ENCODE measurements around the gene ZNF485. TPM values are rescaled to one million over a fixed set of nuclear protein-coding genes. Genes with fewer than 3 reads are reported as not detected.

Gene ZNF485
- total RNA-seq, 2 donors from 2014 or later: 9.6 to 9.9 TPM

DNA sequence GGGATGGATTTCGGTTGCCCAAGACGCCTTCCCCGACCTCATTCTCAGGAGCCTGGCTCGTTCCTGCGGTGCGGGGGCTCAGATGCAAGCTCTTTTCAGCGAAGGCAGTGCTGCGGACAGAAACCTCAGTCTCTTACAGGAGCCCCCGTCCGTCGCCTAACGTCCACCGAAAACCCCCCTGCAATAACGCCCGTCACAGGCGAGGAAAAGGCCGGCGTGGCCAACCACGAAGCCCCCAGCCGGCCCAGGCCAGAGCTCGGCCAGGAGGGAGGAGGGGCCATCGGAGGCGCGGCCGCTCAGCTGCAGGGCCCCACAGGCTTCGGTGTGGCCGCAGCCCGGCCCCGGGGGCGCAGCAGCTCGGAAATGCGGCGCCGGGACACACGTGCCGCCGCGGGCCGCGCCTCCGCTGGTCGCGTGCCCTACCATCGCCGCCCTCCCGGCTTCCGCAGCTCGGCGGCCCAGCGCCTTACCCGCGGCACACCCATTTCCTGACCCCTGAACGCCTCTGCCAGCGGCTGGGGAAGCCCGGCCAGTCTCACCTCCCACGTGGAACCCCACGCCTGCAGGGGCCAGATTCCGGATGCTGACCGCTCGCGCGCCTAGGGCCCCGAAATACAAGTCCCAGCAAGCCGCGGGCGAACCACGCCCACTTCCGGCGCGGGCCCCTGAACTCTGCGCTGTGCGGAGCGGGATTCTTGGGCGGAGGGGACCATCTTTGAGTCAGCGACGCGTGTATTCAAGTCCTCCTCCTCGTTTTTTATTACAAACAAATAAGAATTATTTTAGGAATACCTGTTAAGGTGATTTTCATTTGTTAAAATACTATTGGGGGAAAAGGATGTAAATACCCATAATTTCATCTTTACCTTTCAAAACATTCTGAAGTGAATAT, 32.0 kb upstream of the ZNF485 start, which contains the start of gene ZNF239:
Gene ZNF239, minus strand, starts transcription at position 616 of the 892 bp plus-strand sequence. CDS start 16,537 bp downstream, outside the sequence.
- peak in 2 of 3 donors; percentile 30 to 35 for TF ChIP-seq POLR2A (IDR thresholded peaks at IDR 0.05)
- TF ChIP-seq, protein P1, sequence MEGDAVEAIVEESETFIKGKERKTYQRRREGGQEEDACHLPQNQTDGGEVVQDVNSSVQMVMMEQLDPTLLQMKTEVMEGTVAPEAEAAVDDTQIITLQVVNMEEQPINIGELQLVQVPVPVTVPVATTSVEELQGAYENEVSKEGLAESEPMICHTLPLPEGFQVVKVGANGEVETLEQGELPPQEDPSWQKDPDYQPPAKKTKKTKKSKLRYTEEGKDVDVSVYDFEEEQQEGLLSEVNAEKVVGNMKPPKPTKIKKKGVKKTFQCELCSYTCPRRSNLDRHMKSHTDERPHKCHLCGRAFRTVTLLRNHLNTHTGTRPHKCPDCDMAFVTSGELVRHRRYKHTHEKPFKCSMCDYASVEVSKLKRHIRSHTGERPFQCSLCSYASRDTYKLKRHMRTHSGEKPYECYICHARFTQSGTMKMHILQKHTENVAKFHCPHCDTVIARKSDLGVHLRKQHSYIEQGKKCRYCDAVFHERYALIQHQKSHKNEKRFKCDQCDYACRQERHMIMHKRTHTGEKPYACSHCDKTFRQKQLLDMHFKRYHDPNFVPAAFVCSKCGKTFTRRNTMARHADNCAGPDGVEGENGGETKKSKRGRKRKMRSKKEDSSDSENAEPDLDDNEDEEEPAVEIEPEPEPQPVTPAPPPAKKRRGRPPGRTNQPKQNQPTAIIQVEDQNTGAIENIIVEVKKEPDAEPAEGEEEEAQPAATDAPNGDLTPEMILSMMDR (IDR thresholded peaks at IDR 0.05): peak in 1 of 7 experiments; percentile 10
- DNase-seq (peak; percentile 81 to 89 (median 86)), ATAC-seq (peak; percentile 96)
- WGBS, 2 donors: 3 to 11% methylated on average over 24 to 66 of the region's 78 CpGs
- Histone ChIP-seq H3K36me3 (replicated peaks in 1 of 2; ENCODE audit: insufficient read depth in 1 of 2, low read depth in 2 of 2) (no peaks in the 10 kb centered on the region), H3K27me3 (no peaks in the 10 kb centered on the region), H3K4me1 (peaks cover 16% of the 10 kb centered on the region), H3K4me3 (peak within 1 kb of the TSS; percentile 38 to 46), H3K9me3 (no peaks in the 10 kb centered on the region), H3K27ac (peak within 1 kb of the TSS in 3 of 4 donors; percentile 48 to 63 (median 60))
- intact Hi-C loops (cut with DNase I): no loop called here

DNA sequence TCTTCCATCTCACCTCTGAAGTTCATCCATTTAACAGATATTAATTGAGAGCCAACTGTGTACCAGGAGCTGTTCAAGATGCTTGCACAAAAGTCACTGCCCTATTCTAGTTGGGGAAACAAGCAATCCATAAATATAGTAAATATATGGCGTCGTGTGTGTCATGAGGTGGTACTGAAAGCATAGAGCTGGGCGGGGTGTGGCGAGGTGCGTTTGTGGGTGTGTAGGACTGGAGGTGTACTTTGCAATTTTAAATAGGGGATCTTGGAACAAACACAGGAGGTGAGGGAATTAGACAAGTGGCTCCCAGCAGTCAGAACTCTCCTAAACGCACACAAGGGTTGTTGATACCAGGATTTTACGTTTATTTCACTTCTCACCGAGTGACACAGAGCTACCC, 31.3 kb upstream of the ZNF485 start:
- TF ChIP-seq, protein P1 (IDR thresholded peaks at IDR 0.05): no peak
- TF ChIP-seq POLR2A (IDR thresholded peaks at IDR 0.05): no peak
- Histone ChIP-seq H3K9me3 (no peaks in the 10 kb centered on the region), H3K36me3 (replicated peaks in 1 of 2; ENCODE audit: insufficient read depth in 1 of 2, low read depth in 2 of 2) (no peaks in the 10 kb centered on the region), H3K4me3 (peak overlapping the region in 1 of 2 donors; percentile 38), H3K27me3 (no peaks in the 10 kb centered on the region), H3K4me1 (peaks cover 16% of the 10 kb centered on the region), H3K27ac (no peak overlapping the region)
- intact Hi-C loops (cut with DNase I): no loop called here
- WGBS, 2 donors: 78 to 88% methylated on average over 8 of the region's 8 CpGs
- ATAC-seq (no peak), DNase-seq (no peak)

DNA sequence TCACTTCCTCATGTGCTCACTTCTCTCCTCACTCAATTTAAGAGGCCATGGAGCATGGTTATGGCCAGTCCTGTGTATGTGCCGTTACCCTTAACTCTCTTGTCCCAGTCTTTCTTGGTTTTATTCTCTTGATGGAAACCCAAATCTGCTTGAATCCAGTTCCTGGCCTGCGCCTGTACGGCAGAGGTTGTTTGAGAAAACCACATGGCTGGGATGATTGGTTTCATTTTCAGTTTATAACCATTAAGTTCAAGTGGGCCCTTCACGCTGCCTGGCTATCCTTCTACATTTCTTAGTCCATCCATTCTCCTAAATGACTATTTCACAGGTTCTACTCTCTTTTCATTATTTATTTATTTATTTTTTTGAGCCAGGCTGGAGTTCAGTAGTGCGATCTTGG, 30.2 kb upstream of the ZNF485 start:
- no peaks in the 10 kb centered on the region for H3K9me3 ChIP-seq
- no peaks in the 10 kb centered on the region for H3K36me3 ChIP-seq (replicated peaks in 1 of 2; ENCODE audit: insufficient read depth in 1 of 2, low read depth in 2 of 2)
- TF ChIP-seq POLR2A (IDR thresholded peaks at IDR 0.05): no peak
- TF ChIP-seq, protein P1 (IDR thresholded peaks at IDR 0.05): no peak
- intact Hi-C loops (cut with DNase I): no loop called here
- no peak for DNase-seq
- peaks cover 16% of the 10 kb centered on the region for H3K4me1 ChIP-seq
- H3K27me3 ChIP-seq: no peaks in the 10 kb centered on the region
- no peak for ATAC-seq
- 92 to 96% methylated on average over 5 of the region's 5 CpGs for WGBS, 2 donors
- H3K4me3 ChIP-seq: no peak overlapping the region
- H3K27ac ChIP-seq: no peak overlapping the region

DNA sequence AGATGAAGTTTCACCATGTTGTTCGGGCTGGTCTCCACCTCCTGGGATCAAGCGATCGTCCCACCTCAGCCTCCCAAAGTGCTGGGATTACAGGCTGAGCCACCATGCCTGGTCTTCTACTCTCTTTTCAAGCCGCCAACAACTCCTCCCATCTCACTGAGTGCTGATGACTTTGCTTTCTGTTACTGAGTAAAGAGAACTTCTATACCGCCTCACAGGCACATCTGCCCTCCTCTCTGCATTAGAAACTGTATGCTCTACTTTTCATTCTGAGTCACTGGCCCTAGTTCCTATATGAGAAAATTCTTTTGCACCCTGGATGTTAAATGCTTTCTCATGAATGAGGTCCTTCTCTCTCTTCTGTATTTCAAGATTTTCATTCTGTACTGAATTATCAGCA, 29.7 kb upstream of the ZNF485 start:
- Histone ChIP-seq H3K27ac (no peak overlapping the region), H3K4me1 (peaks cover 16% of the 10 kb centered on the region), H3K9me3 (no peaks in the 10 kb centered on the region), H3K27me3 (no peaks in the 10 kb centered on the region), H3K4me3 (no peak overlapping the region), H3K36me3 (replicated peaks in 1 of 2; ENCODE audit: insufficient read depth in 1 of 2, low read depth in 2 of 2) (no peaks in the 10 kb centered on the region)
- ATAC-seq (no peak), DNase-seq (no peak)
- WGBS, 2 donors: 93 to 94% methylated on average over 4 to 5 of the region's 5 CpGs
- no peak for TF ChIP-seq POLR2A (IDR thresholded peaks at IDR 0.05)
- TF ChIP-seq, protein P1 (IDR thresholded peaks at IDR 0.05): no peak
- intact Hi-C loops (cut with DNase I): no loop called here
